GM20431 (cell line): ENCODE results near the gene RFC2.

Experiments
- in situ Hi-C: fragments of 300-500 bp; cut with MseI, MboI; formaldehyde crosslinking; loops from one replicate; pipeline ENCODE4 v1.15.0; 2020; ENCODE audit warnings: low sequenced_read_pairs; ENCODE audit not compliant: unreplicated experiment

Gene RFC2

DNA sequence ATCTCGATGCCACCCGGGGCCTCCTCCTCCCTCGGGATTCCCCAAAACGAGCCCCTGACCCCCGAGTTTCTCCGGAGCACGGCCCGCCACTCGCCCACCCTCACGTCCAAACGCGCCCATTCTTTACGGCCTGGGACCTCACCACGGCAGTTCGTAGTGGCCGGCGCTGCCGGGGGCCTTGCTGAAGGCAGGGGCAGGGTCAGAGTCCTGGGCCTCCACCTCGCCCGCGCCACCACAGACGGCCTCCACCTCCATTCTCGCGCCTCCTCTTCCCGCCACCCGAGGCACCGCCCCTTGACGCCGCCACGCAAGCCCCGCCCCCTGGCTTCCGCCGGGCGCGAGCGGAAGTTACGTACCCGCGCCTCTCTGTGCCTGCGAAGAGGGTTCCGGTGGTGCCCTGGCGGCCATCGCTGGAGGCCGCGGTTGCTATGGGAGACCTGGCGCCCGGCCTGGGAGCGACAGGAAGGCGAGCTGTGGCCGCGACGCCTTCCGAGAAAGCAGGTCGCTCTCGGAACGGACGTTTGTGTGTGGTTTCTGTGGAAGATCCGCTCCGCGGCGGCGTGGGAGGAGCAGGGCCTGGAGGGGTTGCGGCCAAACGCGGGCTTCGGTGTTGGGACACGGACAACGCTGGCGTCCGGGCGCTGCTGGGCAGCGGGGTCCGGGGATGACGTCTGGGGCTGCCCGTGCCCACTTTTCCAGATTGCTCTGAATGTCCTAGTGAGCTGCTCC, at the start of gene RFC2:
TSS of gene RFC2 (minus strand) at position 271 of the 729 bp plus-strand sequence. CDS start at position 255, 16 bp downstream.
- in situ Hi-C loops: no loop called here

DNA sequence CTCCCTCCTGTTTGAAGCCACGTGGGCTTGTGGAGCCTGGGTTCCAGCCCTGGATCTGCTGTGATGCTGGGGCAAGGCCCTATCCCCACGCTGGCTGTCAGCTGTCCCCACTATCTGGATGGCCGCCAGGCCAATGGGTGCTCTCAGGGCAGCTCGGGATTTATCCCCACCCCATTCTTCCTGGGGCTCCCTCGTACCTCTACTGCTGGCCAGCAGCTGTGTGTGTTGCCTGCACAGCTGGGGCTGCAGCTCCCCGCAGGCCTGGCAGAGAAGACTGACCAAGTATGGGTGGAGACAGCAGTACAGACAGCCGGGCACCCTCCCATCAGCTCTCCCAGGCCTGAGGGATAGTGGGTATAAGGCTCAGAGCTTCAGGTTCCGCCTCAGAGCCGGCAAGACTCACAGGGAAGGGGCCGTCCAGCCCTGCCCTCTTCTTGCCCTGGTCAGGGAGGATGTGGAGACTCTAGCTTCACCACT, 48.6 kb upstream of the RFC2 start:
- in situ Hi-C loops: no loop called here

- in situ Hi-C loops: no loop called here
These were observed 46.7 kb upstream of the RFC2 start for GRCh38 chr7:74300926-74301325.

DNA sequence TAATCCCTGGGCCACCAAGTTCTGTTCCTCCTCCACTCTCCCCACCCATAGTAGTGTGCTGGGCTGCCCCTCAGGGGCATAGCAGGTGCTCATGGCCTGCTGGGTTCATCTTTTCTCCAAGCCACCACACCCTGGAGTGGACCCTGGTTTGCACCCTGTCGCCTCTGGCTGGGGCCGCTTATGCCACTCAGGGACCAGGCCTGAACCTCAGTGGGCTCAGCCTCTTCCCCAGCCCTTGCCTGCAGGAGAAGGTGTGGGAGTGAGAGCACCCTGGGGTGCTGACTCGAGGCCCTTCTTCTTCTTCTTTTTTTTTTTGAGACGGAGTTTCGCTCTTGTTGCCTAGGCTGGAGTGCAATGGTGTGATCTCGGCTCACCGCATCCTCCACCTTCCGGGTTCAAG, 45.2 kb upstream of the RFC2 start:
- in situ Hi-C loops: no loop called here

DNA sequence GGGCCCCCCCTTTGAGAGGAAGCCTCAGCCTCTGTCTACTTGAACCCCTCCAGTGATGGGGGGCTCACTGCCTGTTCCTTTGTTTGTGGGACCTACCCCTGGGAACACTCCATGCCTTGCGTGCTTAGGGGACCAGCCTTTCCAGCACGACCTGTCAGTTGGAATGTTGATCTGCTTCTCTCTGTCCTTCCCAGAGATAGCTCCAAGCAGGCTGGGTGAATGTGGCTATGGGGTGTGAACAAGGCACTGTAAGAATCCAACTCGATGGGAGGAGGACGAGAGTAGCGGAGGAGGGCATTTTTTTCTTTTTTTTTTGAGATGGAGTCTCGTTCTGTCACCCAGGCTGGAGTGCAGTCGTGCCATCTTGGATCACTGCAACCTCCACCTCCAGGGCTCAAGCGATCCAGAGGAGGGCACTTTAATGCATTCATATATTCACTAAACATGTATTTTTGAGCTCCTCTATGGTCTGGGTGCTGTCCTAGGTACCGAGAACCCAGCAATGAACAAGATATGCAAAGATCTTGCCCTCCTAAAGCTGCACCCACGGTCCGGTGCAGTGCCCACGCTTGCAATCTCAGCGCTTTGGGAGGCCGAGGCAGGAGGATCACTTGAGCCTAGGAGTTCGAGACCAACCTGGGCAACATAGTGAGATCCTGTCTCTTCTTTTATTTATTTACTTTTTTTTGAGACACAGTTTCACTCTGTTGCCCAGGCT, 43.5 kb upstream of the RFC2 start:
- in situ Hi-C loops: no loop called here

DNA sequence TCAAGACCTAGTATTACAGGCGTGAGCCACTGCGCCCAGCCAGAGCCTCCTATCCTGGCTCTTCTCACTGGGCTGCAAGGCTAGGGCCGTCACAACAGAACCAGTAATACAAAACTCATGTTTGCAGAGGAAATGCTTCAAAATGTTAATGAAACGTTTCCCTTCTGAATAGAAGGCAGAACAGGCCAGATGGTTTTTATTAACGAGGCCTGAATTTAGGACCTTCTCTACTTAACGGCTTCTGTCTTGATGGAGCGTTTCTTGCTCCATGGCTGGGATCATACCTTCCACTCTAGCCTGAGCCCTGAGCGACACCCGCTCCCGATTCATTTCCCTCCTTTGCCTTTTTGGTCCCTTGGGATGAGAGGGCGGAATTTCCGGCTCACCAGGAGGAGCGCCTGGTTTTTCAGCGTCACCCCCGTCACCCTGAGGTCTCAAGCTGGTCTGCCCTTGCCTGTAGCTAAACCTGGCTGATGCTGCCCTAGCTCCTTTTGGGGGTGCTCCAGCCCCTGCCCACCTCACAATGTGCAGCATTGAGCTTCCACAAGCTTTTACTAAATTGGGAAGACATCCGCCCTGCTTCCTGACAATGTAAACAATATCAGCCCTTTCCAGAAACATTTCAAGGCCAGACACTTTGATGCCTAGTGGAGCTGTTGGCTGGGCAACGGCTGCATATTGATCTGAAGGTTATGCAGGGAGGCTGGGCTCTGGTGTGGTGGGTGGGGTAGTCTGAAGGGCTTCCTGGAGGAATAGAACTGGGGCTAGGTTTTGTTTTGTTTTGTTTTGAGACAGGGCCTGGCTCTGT, 40.2 kb upstream of the RFC2 start:
- in situ Hi-C loops: no loop called here

DNA sequence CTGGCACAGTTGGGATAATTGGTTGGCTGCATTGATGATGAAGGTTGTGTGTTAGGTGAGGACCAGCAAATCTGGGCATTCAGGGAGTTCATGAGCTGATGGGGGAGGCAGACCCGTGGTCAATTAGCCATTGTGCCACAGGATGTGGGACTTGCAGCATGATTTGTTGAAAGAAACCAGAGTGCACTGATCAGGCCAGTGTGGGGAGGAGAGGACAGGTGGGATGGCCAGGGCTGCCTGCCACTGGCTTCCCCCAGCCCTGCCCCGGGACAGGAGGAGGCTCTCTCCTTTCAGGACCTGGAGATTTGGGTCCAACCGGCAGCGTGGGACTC, 39.3 kb upstream of the RFC2 start:
- in situ Hi-C loops: no loop called here

DNA sequence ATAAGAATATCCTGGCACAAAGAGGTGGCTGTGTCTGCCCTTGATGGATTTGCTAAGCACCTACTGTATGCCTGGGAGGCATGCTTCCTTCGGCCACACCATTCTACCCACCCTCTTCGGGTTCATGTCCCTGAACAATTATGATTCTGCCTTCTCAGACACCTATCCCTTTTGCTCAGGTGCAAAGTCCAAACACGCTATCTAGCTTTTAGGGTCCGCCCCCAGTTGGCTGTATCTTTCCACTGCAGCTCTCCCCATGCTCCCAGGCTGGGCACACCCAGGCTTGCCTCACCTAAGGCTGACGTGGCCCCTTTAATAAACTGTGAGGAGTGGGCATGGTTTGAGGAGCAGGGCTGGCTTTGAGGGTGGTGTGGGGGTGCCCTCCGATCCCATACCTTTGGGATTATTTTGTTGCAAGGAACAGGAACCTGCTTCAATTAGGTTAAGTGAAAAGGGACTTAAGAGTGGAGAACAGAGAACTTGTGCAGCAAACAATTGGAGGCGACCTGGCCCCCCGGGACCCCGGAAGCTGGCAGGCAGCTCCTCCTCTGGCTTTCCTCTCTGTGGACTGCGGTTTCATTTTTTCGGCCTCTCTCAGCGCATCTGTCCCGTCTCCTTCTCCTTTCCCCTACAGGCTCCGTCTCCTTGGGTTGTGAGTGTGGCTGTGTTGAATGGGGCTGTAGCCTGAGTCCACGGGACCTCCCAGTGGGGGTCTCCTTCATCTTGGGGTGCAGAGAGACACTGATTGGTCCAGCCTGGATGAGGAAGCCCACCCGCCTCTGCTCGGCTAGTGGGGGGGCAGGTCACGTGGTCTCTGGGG, 38.8 kb upstream of the RFC2 start:
- in situ Hi-C loops: no loop called here

DNA sequence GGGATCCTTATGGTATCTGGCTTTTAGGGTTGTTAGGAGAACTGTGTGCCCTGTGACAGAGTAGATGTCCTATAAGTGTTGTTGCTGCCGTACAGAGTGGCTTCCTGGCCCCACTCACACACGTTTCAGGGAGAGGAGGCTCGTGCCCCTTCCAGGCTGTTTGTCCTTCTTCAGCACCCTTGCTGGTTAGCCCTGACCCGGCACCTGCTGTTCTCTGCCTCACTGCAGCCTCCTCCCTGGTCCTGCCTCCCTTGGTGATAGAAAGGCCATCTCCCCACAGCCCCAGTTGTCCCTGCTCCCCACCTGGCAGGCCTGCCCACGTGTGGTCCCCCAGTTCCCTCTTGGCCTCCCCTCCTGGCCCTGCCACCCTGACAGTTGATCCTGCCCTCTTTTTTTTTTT, 37.3 kb upstream of the RFC2 start:
- in situ Hi-C loops: no loop called here

DNA sequence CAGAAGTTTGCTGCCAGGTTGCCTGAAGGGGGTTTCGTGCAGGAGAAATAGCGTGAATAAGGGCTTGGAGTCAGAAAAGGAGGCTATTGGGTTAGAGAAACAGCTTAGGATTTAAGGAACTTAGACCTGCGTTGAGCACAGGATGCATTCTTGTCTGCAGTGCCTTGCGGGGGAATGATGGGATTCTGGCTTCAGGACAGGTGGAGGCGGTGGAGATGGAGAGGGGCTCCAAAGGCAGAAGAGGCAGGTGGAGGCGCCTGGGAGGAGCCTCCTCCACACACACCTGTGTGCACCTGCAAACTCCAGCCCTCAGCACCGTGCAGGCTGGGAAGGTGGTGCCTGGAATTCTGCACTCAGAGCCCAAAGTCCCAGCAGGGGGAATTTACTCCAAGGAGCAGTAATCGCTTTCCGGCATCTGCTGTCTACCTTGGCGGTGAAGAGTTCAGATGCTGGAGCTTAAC, 36.8 kb upstream of the RFC2 start:
- in situ Hi-C loops: no loop called here

DNA sequence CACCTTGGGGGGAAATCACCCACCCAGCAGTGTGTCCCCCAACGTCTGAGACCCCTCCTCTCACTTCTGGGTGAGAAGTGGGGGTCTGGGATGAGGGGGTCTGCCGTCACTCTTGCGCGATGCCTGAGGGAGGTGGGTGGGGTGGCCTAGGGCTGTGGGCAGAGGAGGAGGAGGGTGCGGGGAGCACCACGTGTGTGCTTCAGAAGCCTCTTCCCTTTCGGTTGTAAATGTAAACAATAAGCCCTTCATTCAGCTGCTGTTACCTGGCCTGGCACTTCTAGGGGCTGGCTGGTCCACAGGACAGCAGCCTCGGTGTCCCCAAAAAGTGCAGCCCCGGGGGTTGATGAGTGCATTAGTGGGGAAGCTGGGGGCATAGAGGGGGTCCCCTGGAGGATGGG, 36.4 kb upstream of the RFC2 start:
- in situ Hi-C loops: no loop called here

GRCh38 chr7:74289659-74290552, 35.7 kb upstream of the RFC2 start:
- in situ Hi-C loops: no loop called here

DNA sequence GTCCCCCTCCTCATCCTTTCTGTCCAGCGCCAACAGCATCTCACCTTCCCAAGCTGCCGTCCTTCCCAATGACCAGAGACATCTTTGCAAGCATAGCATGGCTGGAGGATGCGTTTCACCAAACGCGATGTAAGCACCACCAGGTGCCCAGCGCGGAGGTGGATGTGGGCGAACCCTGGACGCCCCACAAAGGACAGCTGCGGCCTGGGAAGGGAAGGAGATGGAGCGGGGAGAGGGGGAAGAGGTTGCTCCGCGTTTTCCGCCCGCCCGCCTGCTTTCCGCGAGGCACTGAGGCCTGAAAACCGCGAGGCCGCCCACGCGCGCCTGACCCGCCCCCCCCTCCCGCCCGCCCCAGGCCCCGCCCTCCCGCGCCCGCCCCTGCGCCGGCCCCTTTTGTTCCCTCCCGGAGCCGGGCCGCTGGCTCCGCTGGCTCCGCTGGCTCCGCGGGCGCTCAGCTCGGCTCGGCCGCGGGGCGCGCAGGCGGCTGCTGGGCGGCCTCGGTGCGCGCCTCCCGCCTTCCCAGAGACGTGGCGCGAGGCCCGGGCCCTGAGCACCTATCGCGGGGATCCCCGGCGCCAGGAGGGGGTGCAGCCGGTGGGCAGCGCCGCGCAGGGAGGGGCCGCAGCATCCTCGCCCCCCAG, 34.9 kb upstream of the RFC2 start, which contains the start of gene CLIP2:
TSS of gene CLIP2 (plus strand) at position 390 of the 641 bp plus-strand sequence. CDS start 28,140 bp downstream, outside the sequence.
- in situ Hi-C loops: no loop called here

GRCh38 chr7:74288034-74288881, 34.1 kb upstream of the RFC2 start:
- in situ Hi-C loops: no loop called here

GRCh38 chr7:74287303-74288033, 33.3 kb upstream of the RFC2 start:
- in situ Hi-C loops: no loop called here

GRCh38 chr7:74286131-74286530, 31.9 kb upstream of the RFC2 start:
- in situ Hi-C loops: no loop called here

DNA sequence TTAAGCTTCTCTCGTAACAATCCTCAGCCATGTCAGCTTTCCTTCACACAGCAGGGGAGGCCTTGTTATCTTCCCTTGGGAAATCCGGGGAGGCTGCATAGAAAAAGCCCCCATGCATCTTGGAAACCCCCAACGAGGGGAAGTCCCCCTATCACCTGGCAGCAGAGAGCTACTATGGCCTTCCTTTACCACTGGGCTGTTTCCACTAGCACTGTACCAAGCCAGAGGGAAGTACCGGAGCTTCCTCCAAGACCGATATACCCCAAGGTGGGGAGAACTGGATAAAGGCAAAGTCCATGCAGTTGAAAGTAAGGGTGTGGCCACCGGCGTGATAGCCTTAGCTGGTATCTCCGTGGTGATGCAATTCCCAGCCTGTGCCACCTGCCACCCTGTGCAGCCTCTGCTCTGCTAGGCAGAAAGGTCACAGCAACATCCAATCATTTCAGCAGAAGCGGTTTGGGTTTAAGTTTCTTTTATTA, 30.6 kb upstream of the RFC2 start:
- in situ Hi-C loops: no loop called here
